IMR-90 (cell line): Measurements from ENCODE around the gene NR2C2. TPM values are rescaled to one million over a fixed set of nuclear protein-coding genes. Genes with fewer than 3 reads are reported as not detected.

ENCODE experiments used
- ATAC-seq: fragments of 200-7000 bp; cut with Tn5 transposase; 2 replicates; pipeline ENCODE4 v1.9.1; 2020; ENCODE audit warnings: low read depth, mild to moderate bottlenecking, moderate library complexity
- BruUV-seq: library from RNA; stranded (reverse); fragments of 400-500 nt; replicated peaks from 2 replicates; lab custom pipeline; 2021; lab: Mats Ljungman, UMichigan
- CTCF ChIA-PET: fragments of 300-600 bp; formaldehyde crosslinking; extraction: SDS; loops from one replicate; lab custom pipeline; 2021; ENCODE audit warnings: antibody characterized with exemption; lab: Yijun Ruan, JAX
- POLR2A ChIA-PET: fragments of 300-600 bp; sonication (Branson Sonifier 250); formaldehyde crosslinking; loops from one replicate; lab custom pipeline; 2022; ENCODE audit warnings: antibody characterized with exemption; ENCODE audit not compliant: unreplicated experiment; lab: Charles Lee
- DNase-seq: peaks from one replicate; pipeline ENCODE4 v3.0.0; 2013
- H2AFZ ChIP-seq: replicated peaks from 2 replicates; pipeline ENCODE3; 2013; ENCODE audit warnings: low read length, mild to moderate bottlenecking; ENCODE audit not compliant: poor library complexity
- H2AK5ac ChIP-seq: 2 replicates; pipeline ENCODE4 v1.6.1; 2013; ENCODE audit warnings: low read depth, low read length, inconsistent platforms
- H2AK9ac ChIP-seq: replicated peaks from 2 replicates; pipeline ENCODE3; 2013; ENCODE audit warnings: mild to moderate bottlenecking, low read depth, low read length, moderate library complexity; ENCODE audit not compliant: poor library complexity
- H2BK120ac ChIP-seq: 2 replicates; pipeline ENCODE4 v1.6.1; 2013; ENCODE audit warnings: low read depth, low read length, inconsistent platforms
- H2BK15ac ChIP-seq: 3 replicates; pipeline ENCODE4 v1.6.1; 2013; ENCODE audit warnings: low read depth, low read length, inconsistent platforms
- H2BK20ac ChIP-seq: 2 replicates; pipeline ENCODE4 v1.6.1; 2013; ENCODE audit warnings: low read depth, mild to moderate bottlenecking, inconsistent platforms, low read length, moderate library complexity
- H2BK5ac ChIP-seq: 2 replicates; pipeline ENCODE4 v1.6.1; 2013; ENCODE audit warnings: mild to moderate bottlenecking, low read depth, low read length, inconsistent platforms; ENCODE audit not compliant: poor library complexity, severe bottlenecking
- H3K14ac ChIP-seq: replicated peaks from 2 replicates; pipeline ENCODE4 v1.6.1; 2013; ENCODE audit warnings: low read depth, low read length, inconsistent platforms
- H3K18ac ChIP-seq: 2 replicates; pipeline ENCODE4 v1.6.1; 2013; ENCODE audit warnings: low read depth, low read length, control low read depth
- H3K23ac ChIP-seq: 2 replicates; pipeline ENCODE4 v1.6.1; 2013; ENCODE audit warnings: low read depth, low read length, inconsistent platforms
- H3K27ac ChIP-seq: 2 replicates; pipeline ENCODE4 v1.5.1; 2013; ENCODE audit warnings: mild to moderate bottlenecking, control low read depth, low read length; ENCODE audit not compliant: insufficient read depth
- H3K27me3 ChIP-seq: 2 replicates; pipeline ENCODE4 v1.6.1; 2013; ENCODE audit warnings: low read length; ENCODE audit not compliant: control insufficient read depth, insufficient read depth
- H3K36me3 ChIP-seq: 2 replicates; pipeline ENCODE4 v1.6.1; 2013; ENCODE audit warnings: low read length, mixed read lengths; ENCODE audit not compliant: control insufficient read depth, insufficient read depth
- H3K4ac ChIP-seq: 2 replicates; pipeline ENCODE4 v1.6.1; 2013; ENCODE audit warnings: low read depth, low read length, inconsistent platforms
- H3K4me1 ChIP-seq: 2 replicates; pipeline ENCODE4 v1.6.1; 2013; ENCODE audit warnings: low read length, mixed read lengths; ENCODE audit not compliant: control insufficient read depth, insufficient read depth
- H3K4me2 ChIP-seq: 2 replicates; pipeline ENCODE4 v1.6.1; 2013; ENCODE audit warnings: low read depth, mild to moderate bottlenecking, control low read depth, low read length, moderate library complexity
- H3K4me3 ChIP-seq: 2 replicates; pipeline ENCODE4 v1.5.1; 2013; ENCODE audit warnings: low read depth, mild to moderate bottlenecking, control low read depth, low read length, moderate library complexity; ENCODE audit not compliant: insufficient read depth
- H3K56ac ChIP-seq: 2 replicates; pipeline ENCODE4 v1.6.1; 2013; ENCODE audit warnings: low read length, inconsistent platforms; ENCODE audit not compliant: insufficient read depth; ENCODE audit errors: extremely low read depth
- H3K79me1 ChIP-seq, 2 experiments: 2 replicates each; pipeline ENCODE4 v1.6.1; 2013; ENCODE audit warnings: low read length in 2 of 2, inconsistent platforms in 1 of 2, low read depth in 1 of 2
- H3K9ac ChIP-seq: 2 replicates; pipeline ENCODE4 v1.6.1; 2013; ENCODE audit warnings: low read depth, low read length, control low read depth
- H3K9me1 ChIP-seq: 2 replicates; pipeline ENCODE4 v1.6.1; 2013; ENCODE audit warnings: low read length, inconsistent platforms; ENCODE audit not compliant: insufficient read depth
- H3K9me3 ChIP-seq: 2 replicates; pipeline ENCODE4 v1.6.1; 2013; ENCODE audit warnings: low read length; ENCODE audit not compliant: control insufficient read depth, insufficient read depth
- H4K20me1 ChIP-seq: 2 replicates; pipeline ENCODE4 v1.6.1; 2013; ENCODE audit warnings: low read length, inconsistent platforms; ENCODE audit not compliant: insufficient read depth
- H4K5ac ChIP-seq: 2 replicates; pipeline ENCODE4 v1.6.1; 2013; ENCODE audit warnings: mild to moderate bottlenecking, low read depth, low read length, control low read depth
- H4K8ac ChIP-seq, 2 experiments: 2 replicates each; pipeline ENCODE4 v1.6.1; 2013; ENCODE audit warnings: low read depth in 2 of 2, low read length in 2 of 2, control low read depth in 1 of 2, inconsistent platforms in 1 of 2
- H4K91ac ChIP-seq: 2 replicates; pipeline ENCODE4 v1.6.1; 2013; ENCODE audit warnings: low read depth, low read length, inconsistent platforms; ENCODE audit not compliant: insufficient read depth
- BHLHE40 ChIP-seq: fragments of 150-350 bp; IDR thresholded peaks from 2 replicates; pipeline ENCODE4 v1.6.1; 2016; ENCODE audit warnings: mild to moderate bottlenecking, low read depth, low read length
- POLR2A ChIP-seq: IDR thresholded peaks from 2 replicates; pipeline ENCODE4 v1.6.1; 2012; ENCODE audit warnings: mild to moderate bottlenecking, low read depth, low read length
- WGBS, 2 experiments: methylation state at CpG; one replicate each; pipeline versions ENCODE4 v1.1.5 to v1.1.7; 2013; ENCODE audit warnings: missing lambda C conversion rate in 2 of 2; ENCODE audit not compliant: insufficient read length in 1 of 2; ENCODE audit errors: extremely low coverage in 2 of 2; 5-methylcytosine and 5-hydroxymethylcytosine counted together
- dilution Hi-C: fragments of 300-500 bp; cut with HindIII; formaldehyde crosslinking; loops from one replicate; pipeline ENCODE4 v1.14.3; 2018; ENCODE audit warnings: low sequenced_read_pairs; ENCODE audit not compliant: unreplicated experiment
- in situ Hi-C: fragments of 300-500 bp; cut with MboI; formaldehyde crosslinking; loops from 3 replicates; pipeline ENCODE4 v1.14.3; 2019; ENCODE audit warnings: low sequenced_read_pairs, inconsistent platforms, mixed read lengths
- intact Hi-C: fragments of 100-400 bp; cut with micrococcal nuclease; formaldehyde crosslinking; loops from 2 replicates; pipeline ENCODE4 v1.10.0; 2022
- polyA plus RNA-seq, 3 experiments: library from polyadenylated mRNA; depleted of rRNA; stranded (reverse); fragments of >200 nt; gene quantifications; 2 replicates each; pipeline ENCODE4 v1.2.3, GENCODE V29; 2012; ENCODE audit warnings: low replicate concordance in 1 of 3
- total RNA-seq: library from RNA; depleted of rRNA; stranded (reverse); fragments of >200 nt; gene quantifications from 2 replicates; pipeline ENCODE4 v1.2.3, GENCODE V29; 2012

NR2C2 gene
- total and polyA plus RNA-seq, 2 of the 4 experiments (the other 2 are of a cell fraction): 10.4 to 13.8 TPM

- Histone ChIP-seq H3K18ac (no peak overlapping the region), H3K36me3 (peaks cover 4% of the 10 kb centered on the region), H2BK15ac (no peak overlapping the region), H3K27me3 (no peaks in the 10 kb centered on the region), H3K4me2 (peak overlapping the region; percentile 76), H2AFZ (peak overlapping the region; percentile 99), H2BK120ac (no peak overlapping the region), H3K9me1 (0 out of 2 replicates have a peak, but pooled peaks cover 4% of the 10 kb centered on the region), H3K14ac (peak overlapping the region; percentile 50), H3K23ac (peak overlapping the region; percentile 82), H2BK5ac (no peak overlapping the region), H3K4me1 (peaks cover 9% of the 10 kb centered on the region), H3K4ac (peak overlapping the region; percentile 38; the same call in 1 of the 2 replicates), H3K9ac (peak overlapping the region; percentile 96), H2BK20ac (no peak overlapping the region), H4K8ac (peak overlapping the region; percentile 39 to 70; a peak in 2 of 4 replicates), H4K5ac (no peak overlapping the region), H3K4me3 (peak overlapping the region; percentile 93), H3K9me3 (no peaks in the 10 kb centered on the region), H3K56ac (no peak overlapping the region), H2AK5ac (no peak overlapping the region), H2AK9ac (no peak overlapping the region), H4K20me1 (peaks cover 9% of the 10 kb centered on the region), H3K79me1 (peaks cover 22 to 31% of the 10 kb centered on the region in 2 experiments), H4K91ac (no peak overlapping the region), H3K27ac (no peak overlapping the region; the same call in 1 of the 2 replicates)
- no peak for TF ChIP-seq BHLHE40
- 0 out of 2 replicates have a peak, but pooled peaks have one; percentile 9 for TF ChIP-seq POLR2A
- WGBS, 2 experiments: 90% methylated on average over 7 of the region's 13 CpGs; no CpG with 5 or more reads in 1 of the 2 experiments
- BruUV-seq: no TSS peak
- ChIA-PET CTCF (interaction anchor here (0.6 kb wide), 1 partner anchor 45 kb away, joined by 3 read pairs; no protein-coding TSS in a partner anchor), POLR2A (interaction anchor here (0.6 kb wide), 1 partner anchor 27 kb away, joined by 3 read pairs; no protein-coding TSS in a partner anchor)
- dilution Hi-C loops: no loop called here
- ATAC-seq (no peak), DNase-seq (no peak)
- in situ Hi-C loops: no loop called here
- intact Hi-C loops: no loop called here
Observed at GRCh38 chr3:15063656-15064286, 116.4 kb downstream of the NR2C2 start.
